ENCODE data around the gene NOPCHAP1. TPM values are rescaled to one million over a fixed set of nuclear protein-coding genes. Genes with fewer than 3 reads are reported as not detected.

Gene NOPCHAP1
- total and polyA plus RNA-seq, 2 of the 4 experiments (the other 2 are of a cell fraction) = 5.6 to 9.3 TPM

DNA sequence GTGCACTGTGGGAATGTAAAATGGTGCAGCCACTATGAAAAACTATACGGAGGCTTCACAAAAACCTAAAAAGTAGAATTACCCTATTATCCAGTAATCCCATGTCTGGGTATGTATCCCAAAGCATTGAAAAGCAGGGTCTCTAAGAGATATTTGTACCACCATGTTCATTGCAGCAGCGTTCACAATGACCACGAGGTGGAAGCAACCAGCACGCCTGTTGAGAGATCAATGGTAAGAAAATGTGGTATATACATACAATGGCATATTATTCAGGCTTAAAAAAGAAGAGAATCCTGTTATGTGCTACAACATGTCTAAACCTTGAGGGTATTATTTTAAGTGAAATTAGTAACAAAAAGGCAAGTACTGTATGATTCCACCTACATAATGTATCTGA, 910 bp upstream of the NOPCHAP1 start:
- DNase-seq = no peak
- Histone ChIP-seq H2BK120ac (ENCODE audit: low read depth, low read length) (no peak overlapping the region), H3K36me3 (ENCODE audit: control insufficient read depth, insufficient read depth, low read length) (no peaks in the 10 kb centered on the region), H3K9ac (ENCODE audit: low read depth, low read length) (no peak overlapping the region), H3K23ac (ENCODE audit: low read depth, low read length) (no peak overlapping the region), H4K8ac (ENCODE audit: low read depth in 2 of 2, low read length in 2 of 2) (no peak overlapping the region), H2AK9ac (replicated peaks; ENCODE audit: low read depth, low read length, poor library complexity) (no peak overlapping the region), H3K4me3 (ENCODE audit: insufficient read depth, low read depth, low read length) (no peak overlapping the region), H3K4me2 (ENCODE audit: low read depth, low read length) (no peak overlapping the region), H4K20me1 (ENCODE audit: insufficient read depth, low read length) (0 out of 2 replicates have a peak, but pooled peaks cover 5% of the 10 kb centered on the region), H2AK5ac (ENCODE audit: low read depth, low read length) (no peak overlapping the region), H2BK20ac (ENCODE audit: low read depth, low read length) (no peak overlapping the region), H3K9me1 (ENCODE audit: insufficient read depth, low read length) (peaks cover 6% of the 10 kb centered on the region; the same call in 1 of the 2 replicates), H3K79me1 (ENCODE audit: low read depth in 1 of 2, low read length in 2 of 2) (peaks cover 17 to 18% of the 10 kb centered on the region in 2 experiments), H2AFZ (replicated peaks; ENCODE audit: low read length, poor library complexity) (no peak overlapping the region), H3K27ac (ENCODE audit: insufficient read depth, low read length) (no peak overlapping the region), H3K18ac (ENCODE audit: low read depth, low read length) (no peak overlapping the region), H4K91ac (ENCODE audit: insufficient read depth, low read depth, low read length) (no peak overlapping the region), H3K9me3 (ENCODE audit: control insufficient read depth, insufficient read depth, low read length) (no peaks in the 10 kb centered on the region), H3K14ac (replicated peaks; ENCODE audit: low read depth, low read length) (no peak overlapping the region), H3K4ac (ENCODE audit: low read depth, low read length) (no peak overlapping the region), H3K4me1 (ENCODE audit: control insufficient read depth, insufficient read depth, low read length) (no peaks in the 10 kb centered on the region), H3K56ac (ENCODE audit: extremely low read depth, insufficient read depth, low read length) (no peak overlapping the region), H4K5ac (ENCODE audit: low read depth, low read length) (no peak overlapping the region), H3K27me3 (ENCODE audit: control insufficient read depth, insufficient read depth, low read length) (peaks cover 6% of the 10 kb centered on the region), H2BK5ac (ENCODE audit: low read depth, low read length, poor library complexity, severe bottlenecking) (no peak overlapping the region), H2BK15ac (ENCODE audit: low read depth, low read length) (no peak overlapping the region)
- no CpG with 5 or more reads among the region's 4 CpGs for WGBS, 2 experiments (ENCODE audit: extremely low coverage in 2 of 2, insufficient read length in 1 of 2)
- intact Hi-C loops (cut with micrococcal nuclease) (no loop called here), in situ Hi-C loops (cut with MboI; ENCODE audit: low sequenced_read_pairs) (no loop called here), dilution Hi-C loops (cut with HindIII; ENCODE audit: low sequenced_read_pairs, unreplicated experiment) (no loop called here)
- TF ChIP-seq RFX5 (IDR thresholded peaks at IDR 0.05; ENCODE audit: low read depth, low read length) (no peak), RAD21 (IDR thresholded peaks at IDR 0.05; ENCODE audit: low read length) (no peak), MAFK (IDR thresholded peaks at IDR 0.05; ENCODE audit: low read depth, low read length) (no peak)
- POLR2A ChIA-PET (ENCODE audit: unreplicated experiment) = no interaction called here
- CTCF ChIA-PET = interaction anchor here (0.5 kb wide), 1 partner anchor 467 kb away, joined by 3 read pairs; no protein-coding TSS in a partner anchor
- BruUV-seq (replicated peaks) = no TSS peak
- ATAC-seq (ENCODE audit: low read depth) = no peak

Measured in IMR-90 (cell line).